HEK293 (cell line): ENCODE results near the gene IL10RA.

Source experiments
- CTCF ChIA-PET: fragments of 350-600 bp; formaldehyde crosslinking; extraction: SDS; loops from one replicate; lab custom pipeline; 2021; ENCODE audit warnings: antibody characterized with exemption; lab: Yijun Ruan, JAX
- POLR2A ChIA-PET: fragments of 300-600 bp; formaldehyde crosslinking; extraction: SDS; loops from one replicate; lab custom pipeline; 2020; ENCODE audit warnings: antibody characterized with exemption, inconsistent platforms; lab: Yijun Ruan, JAX
- H3K27ac ChIP-seq: fragments of 200-500 bp; sonication (Bioruptor generic); 2 replicates; pipeline ENCODE4 v1.5.1; 2014; ENCODE audit warnings: low read depth, low read length, control low read depth, inconsistent platforms; ENCODE audit errors: extremely low read depth
- H3K36me3 ChIP-seq, 2 experiments: fragments of 200-500 bp in 1 of 2; sonication (Bioruptor generic) in 1 of 2; 1 replicate in 1 of 2; 2 replicates in 1 of 2; pipeline ENCODE4 v1.5.1; 2014 to 2017; ENCODE audit warnings: inconsistent platforms in 2 of 2, low read length in 2 of 2; ENCODE audit not compliant: control insufficient read depth in 2 of 2, insufficient read depth in 1 of 2
- H3K4me1 ChIP-seq: fragments of 200-500 bp; sonication (Bioruptor generic); 2 replicates; pipeline ENCODE4 v1.5.1; 2014; ENCODE audit warnings: mild to moderate bottlenecking, low read length, inconsistent platforms; ENCODE audit not compliant: control insufficient read depth, insufficient read depth
- H3K4me3 ChIP-seq: 2 replicates; pipeline ENCODE4 v1.5.1; 2011; ENCODE audit warnings: low read depth, mild to moderate bottlenecking, control low read depth, low read length, moderate library complexity
- H3K9me3 ChIP-seq: fragments of 200-500 bp; sonication (Bioruptor generic); 2 replicates; pipeline ENCODE4 v1.5.1; 2014; ENCODE audit warnings: low read depth, low read length, inconsistent platforms; ENCODE audit not compliant: control insufficient read depth, insufficient read depth
- BCL11A ChIP-seq: fragments of 450-650 bp; formaldehyde crosslinking; IDR thresholded peaks from 2 replicates; pipeline ENCODE4 v1.5.1; 2016; ENCODE audit warnings: low read depth, missing biosample characterization, missing genetic modification characterization
- BCL11B ChIP-seq: fragments of 450-650 bp; formaldehyde crosslinking; IDR thresholded peaks from 2 replicates; pipeline ENCODE4 v1.5.1; 2016; ENCODE audit warnings: low read depth, missing biosample characterization, missing genetic modification characterization
- FEZF1 ChIP-seq: fragments of 450-650 bp; formaldehyde crosslinking; IDR thresholded peaks from 2 replicates; pipeline ENCODE4 v1.5.1; 2016; ENCODE audit warnings: missing biosample characterization, missing genetic modification characterization
- SP3 ChIP-seq: fragments of 450-650 bp; formaldehyde crosslinking; IDR thresholded peaks from 2 replicates; pipeline ENCODE4 v1.5.1; 2016; ENCODE audit warnings: missing biosample characterization, missing genetic modification characterization
- ZFP37 ChIP-seq: fragments of 450-650 bp; formaldehyde crosslinking; IDR thresholded peaks from 2 replicates; pipeline ENCODE4 v1.5.1; 2016; ENCODE audit warnings: missing biosample characterization, missing genetic modification characterization
- ZNF140 ChIP-seq: fragments of 450-650 bp; formaldehyde crosslinking; IDR thresholded peaks from 2 replicates; pipeline ENCODE4 v1.5.1; 2016; ENCODE audit warnings: missing biosample characterization, missing genetic modification characterization
- ZNF157 ChIP-seq: fragments of 450-650 bp; formaldehyde crosslinking; IDR thresholded peaks from 2 replicates; pipeline ENCODE4 v1.5.1; 2016; ENCODE audit warnings: missing biosample characterization, missing genetic modification characterization
- ZNF2 ChIP-seq: fragments of 450-650 bp; formaldehyde crosslinking; IDR thresholded peaks from 2 replicates; pipeline ENCODE4 v1.5.1; 2016; ENCODE audit warnings: missing biosample characterization, missing genetic modification characterization
- ZNF239 ChIP-seq: fragments of 450-650 bp; formaldehyde crosslinking; IDR thresholded peaks from 2 replicates; pipeline ENCODE4 v1.5.1; 2016; ENCODE audit warnings: missing biosample characterization, missing genetic modification characterization
- ZNF311 ChIP-seq: fragments of 450-650 bp; formaldehyde crosslinking; IDR thresholded peaks from 2 replicates; pipeline ENCODE4 v1.5.1; 2017; ENCODE audit warnings: missing biosample characterization, missing genetic modification characterization, borderline replicate concordance
- ZNF792 ChIP-seq: fragments of 450-650 bp; formaldehyde crosslinking; IDR thresholded peaks from 2 replicates; pipeline ENCODE4 v1.5.1; 2016; ENCODE audit warnings: missing biosample characterization, missing genetic modification characterization
- ZNF837 ChIP-seq: fragments of 450-650 bp; formaldehyde crosslinking; IDR thresholded peaks from 2 replicates; pipeline ENCODE4 v1.5.1; 2016; ENCODE audit warnings: missing biosample characterization, missing genetic modification characterization
- TF ChIP-seq, protein P1 (sequence below): fragments of 450-650 bp; formaldehyde crosslinking; IDR thresholded peaks from 2 replicates; pipeline ENCODE4 v1.5.1; 2016; ENCODE audit warnings: missing biosample characterization, missing genetic modification characterization
- TF ChIP-seq, protein P2 (sequence below): fragments of 450-650 bp; formaldehyde crosslinking; IDR thresholded peaks from 2 replicates; pipeline ENCODE4 v1.5.1; 2016; ENCODE audit warnings: missing biosample characterization, missing genetic modification characterization
- TF ChIP-seq, protein P3 (sequence below): fragments of 450-650 bp; formaldehyde crosslinking; IDR thresholded peaks from 2 replicates; pipeline ENCODE4 v1.5.1; 2017; ENCODE audit warnings: missing biosample characterization, missing genetic modification characterization
- TF ChIP-seq, protein P4 (sequence below): fragments of 450-650 bp; formaldehyde crosslinking; IDR thresholded peaks from 2 replicates; pipeline ENCODE4 v1.5.1; 2017; ENCODE audit warnings: missing biosample characterization, mild to moderate bottlenecking, missing genetic modification characterization, moderate library complexity
- TF ChIP-seq, protein P5 (sequence below): fragments of 450-650 bp; formaldehyde crosslinking; IDR thresholded peaks from 2 replicates; pipeline ENCODE4 v1.5.1; 2016; ENCODE audit warnings: missing biosample characterization, missing genetic modification characterization
- TF ChIP-seq, protein P6 (sequence below): fragments of 450-650 bp; formaldehyde crosslinking; IDR thresholded peaks from 2 replicates; pipeline ENCODE4 v1.5.1; 2017; ENCODE audit warnings: missing biosample characterization, missing genetic modification characterization

IL10RA gene

DNA sequence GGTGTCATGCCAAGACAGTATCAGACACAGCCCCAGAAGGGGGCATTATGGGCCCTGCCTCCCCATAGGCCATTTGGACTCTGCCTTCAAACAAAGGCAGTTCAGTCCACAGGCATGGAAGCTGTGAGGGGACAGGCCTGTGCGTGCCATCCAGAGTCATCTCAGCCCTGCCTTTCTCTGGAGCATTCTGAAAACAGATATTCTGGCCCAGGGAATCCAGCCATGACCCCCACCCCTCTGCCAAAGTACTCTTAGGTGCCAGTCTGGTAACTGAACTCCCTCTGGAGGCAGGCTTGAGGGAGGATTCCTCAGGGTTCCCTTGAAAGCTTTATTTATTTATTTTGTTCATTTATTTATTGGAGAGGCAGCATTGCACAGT, 14.6 kb downstream of the IL10RA start:
- no peak for TF ChIP-seq ZFP37
- TF ChIP-seq, protein P1, sequence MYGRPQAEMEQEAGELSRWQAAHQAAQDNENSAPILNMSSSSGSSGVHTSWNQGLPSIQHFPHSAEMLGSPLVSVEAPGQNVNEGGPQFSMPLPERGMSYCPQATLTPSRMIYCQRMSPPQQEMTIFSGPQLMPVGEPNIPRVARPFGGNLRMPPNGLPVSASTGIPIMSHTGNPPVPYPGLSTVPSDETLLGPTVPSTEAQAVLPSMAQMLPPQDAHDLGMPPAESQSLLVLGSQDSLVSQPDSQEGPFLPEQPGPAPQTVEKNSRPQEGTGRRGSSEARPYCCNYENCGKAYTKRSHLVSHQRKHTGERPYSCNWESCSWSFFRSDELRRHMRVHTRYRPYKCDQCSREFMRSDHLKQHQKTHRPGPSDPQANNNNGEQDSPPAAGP (tag by site-specific recombination), result no peak
- TF ChIP-seq, protein P2, sequence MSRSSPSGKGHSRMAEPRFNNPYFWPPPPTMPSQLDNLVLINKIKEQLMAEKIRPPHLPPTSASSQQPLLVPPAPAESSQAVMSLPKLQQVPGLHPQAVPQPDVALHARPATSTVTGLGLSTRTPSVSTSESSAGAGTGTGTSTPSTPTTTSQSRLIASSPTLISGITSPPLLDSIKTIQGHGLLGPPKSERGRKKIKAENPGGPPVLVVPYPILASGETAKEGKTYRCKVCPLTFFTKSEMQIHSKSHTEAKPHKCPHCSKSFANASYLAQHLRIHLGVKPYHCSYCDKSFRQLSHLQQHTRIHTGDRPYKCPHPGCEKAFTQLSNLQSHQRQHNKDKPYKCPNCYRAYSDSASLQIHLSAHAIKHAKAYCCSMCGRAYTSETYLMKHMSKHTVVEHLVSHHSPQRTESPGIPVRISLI (tag by site-specific recombination), result no peak
- TF ChIP-seq BCL11B, result no peak
- TF ChIP-seq FEZF1 (tag by site-specific recombination), result no peak
- TF ChIP-seq ZNF837 (tag by site-specific recombination), result no peak
- no peak for TF ChIP-seq BCL11A (tag by site-specific recombination)
- TF ChIP-seq ZNF140, result no peak
- no peak for TF ChIP-seq SP3 (tag by site-specific recombination)
- TF ChIP-seq ZNF157 (tag by site-specific recombination), result no peak
- TF ChIP-seq, protein P3, sequence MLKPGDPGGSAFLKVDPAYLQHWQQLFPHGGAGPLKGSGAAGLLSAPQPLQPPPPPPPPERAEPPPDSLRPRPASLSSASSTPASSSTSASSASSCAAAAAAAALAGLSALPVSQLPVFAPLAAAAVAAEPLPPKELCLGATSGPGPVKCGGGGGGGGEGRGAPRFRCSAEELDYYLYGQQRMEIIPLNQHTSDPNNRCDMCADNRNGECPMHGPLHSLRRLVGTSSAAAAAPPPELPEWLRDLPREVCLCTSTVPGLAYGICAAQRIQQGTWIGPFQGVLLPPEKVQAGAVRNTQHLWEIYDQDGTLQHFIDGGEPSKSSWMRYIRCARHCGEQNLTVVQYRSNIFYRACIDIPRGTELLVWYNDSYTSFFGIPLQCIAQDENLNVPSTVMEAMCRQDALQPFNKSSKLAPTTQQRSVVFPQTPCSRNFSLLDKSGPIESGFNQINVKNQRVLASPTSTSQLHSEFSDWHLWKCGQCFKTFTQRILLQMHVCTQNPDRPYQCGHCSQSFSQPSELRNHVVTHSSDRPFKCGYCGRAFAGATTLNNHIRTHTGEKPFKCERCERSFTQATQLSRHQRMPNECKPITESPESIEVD (tag by site-specific recombination), result no peak
- TF ChIP-seq ZNF311 (tag by site-specific recombination), result no peak
- TF ChIP-seq, protein P4, sequence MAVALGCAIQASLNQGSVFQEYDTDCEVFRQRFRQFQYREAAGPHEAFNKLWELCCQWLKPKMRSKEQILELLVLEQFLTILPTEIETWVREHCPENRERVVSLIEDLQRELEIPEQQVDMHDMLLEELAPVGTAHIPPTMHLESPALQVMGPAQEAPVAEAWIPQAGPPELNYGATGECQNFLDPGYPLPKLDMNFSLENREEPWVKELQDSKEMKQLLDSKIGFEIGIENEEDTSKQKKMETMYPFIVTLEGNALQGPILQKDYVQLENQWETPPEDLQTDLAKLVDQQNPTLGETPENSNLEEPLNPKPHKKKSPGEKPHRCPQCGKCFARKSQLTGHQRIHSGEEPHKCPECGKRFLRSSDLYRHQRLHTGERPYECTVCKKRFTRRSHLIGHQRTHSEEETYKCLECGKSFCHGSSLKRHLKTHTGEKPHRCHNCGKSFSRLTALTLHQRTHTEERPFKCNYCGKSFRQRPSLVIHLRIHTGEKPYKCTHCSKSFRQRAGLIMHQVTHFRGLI (tag by site-specific recombination), result no peak
- TF ChIP-seq ZNF239 (tag by site-specific recombination), result no peak
- TF ChIP-seq, protein P5, sequence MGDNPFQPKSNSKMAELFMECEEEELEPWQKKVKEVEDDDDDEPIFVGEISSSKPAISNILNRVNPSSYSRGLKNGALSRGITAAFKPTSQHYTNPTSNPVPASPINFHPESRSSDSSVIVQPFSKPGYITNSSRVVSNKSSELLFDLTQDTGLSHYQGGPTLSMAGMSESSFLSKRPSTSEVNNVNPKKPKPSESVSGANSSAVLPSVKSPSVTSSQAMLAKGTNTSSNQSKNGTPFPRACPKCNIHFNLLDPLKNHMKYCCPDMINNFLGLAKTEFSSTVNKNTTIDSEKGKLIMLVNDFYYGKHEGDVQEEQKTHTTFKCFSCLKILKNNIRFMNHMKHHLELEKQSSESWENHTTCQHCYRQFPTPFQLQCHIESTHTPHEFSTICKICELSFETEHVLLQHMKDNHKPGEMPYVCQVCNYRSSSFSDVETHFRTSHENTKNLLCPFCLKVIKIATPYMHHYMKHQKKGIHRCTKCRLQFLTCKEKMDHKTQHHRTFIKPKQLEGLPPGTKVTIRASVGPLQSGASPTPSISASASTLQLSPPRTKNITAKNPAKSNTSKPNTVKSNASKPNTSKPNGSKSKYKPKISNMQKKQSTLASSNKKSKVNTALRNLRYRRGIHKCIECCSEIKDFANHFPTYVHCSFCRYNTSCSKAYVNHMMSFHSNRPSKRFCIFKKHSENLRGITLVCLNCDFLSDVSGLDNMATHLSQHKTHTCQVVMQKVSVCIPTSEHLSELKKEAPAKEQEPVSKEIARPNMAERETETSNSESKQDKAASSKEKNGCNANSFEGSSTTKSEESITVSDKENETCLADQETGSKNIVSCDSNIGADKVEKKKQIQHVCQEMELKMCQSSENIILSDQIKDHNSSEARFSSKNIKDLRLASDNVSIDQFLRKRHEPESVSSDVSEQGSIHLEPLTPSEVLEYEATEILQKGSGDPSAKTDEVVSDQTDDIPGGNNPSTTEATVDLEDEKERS (tag by site-specific recombination), result no peak
- no peak for TF ChIP-seq ZNF792 (tag by site-specific recombination)
- TF ChIP-seq ZNF2 (tag by site-specific recombination), result no peak
- TF ChIP-seq, protein P6, sequence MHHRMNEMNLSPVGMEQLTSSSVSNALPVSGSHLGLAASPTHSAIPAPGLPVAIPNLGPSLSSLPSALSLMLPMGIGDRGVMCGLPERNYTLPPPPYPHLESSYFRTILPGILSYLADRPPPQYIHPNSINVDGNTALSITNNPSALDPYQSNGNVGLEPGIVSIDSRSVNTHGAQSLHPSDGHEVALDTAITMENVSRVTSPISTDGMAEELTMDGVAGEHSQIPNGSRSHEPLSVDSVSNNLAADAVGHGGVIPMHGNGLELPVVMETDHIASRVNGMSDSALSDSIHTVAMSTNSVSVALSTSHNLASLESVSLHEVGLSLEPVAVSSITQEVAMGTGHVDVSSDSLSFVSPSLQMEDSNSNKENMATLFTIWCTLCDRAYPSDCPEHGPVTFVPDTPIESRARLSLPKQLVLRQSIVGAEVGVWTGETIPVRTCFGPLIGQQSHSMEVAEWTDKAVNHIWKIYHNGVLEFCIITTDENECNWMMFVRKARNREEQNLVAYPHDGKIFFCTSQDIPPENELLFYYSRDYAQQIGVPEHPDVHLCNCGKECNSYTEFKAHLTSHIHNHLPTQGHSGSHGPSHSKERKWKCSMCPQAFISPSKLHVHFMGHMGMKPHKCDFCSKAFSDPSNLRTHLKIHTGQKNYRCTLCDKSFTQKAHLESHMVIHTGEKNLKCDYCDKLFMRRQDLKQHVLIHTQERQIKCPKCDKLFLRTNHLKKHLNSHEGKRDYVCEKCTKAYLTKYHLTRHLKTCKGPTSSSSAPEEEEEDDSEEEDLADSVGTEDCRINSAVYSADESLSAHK (tag by site-specific recombination), result no peak
- no peak overlapping the region for H3K27ac ChIP-seq
- H3K9me3 ChIP-seq, result no peaks in the 10 kb centered on the region
- H3K4me1 ChIP-seq, result no peaks in the 10 kb centered on the region
- H3K4me3 ChIP-seq, result no peak overlapping the region
- no peaks in the 10 kb centered on the region for H3K36me3 ChIP-seq
- ChIA-PET POLR2A (no interaction called here), CTCF (interaction anchor here (1.1 kb wide), 1 partner anchor 20 kb away, joined by 3 read pairs; no protein-coding TSS in a partner anchor)
